Measurements from ENCODE around the gene EHMT2. TPM values are rescaled to one million over a fixed set of nuclear protein-coding genes. Genes with fewer than 3 reads are reported as not detected.
"Not testable (repeated sequence)": the region's sequence is repeated elsewhere in the genome, so short reads cannot be mapped to it uniquely, and the experiment has no call there.

Gene EHMT2
- total RNA-seq, 1 donor from 2014 or later = 35.8 TPM

DNA sequence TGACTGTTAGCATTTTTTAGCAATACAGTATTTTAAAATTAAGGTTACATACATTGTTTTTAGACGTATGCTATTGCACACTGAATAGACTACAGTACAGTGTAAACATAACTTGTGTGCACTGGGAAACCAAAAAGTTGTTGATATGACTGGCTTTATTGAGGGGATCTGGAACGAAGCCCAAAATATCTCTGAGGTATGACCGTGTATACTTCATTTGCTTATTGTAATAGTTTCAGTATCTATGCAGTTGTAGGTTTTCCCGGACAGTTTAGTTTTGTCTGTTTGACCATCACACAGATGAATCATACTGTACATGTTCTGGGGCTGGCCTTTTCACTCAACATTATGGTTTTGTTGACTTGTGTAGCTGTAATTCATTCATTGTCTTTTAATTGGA lies 11.3 kb upstream of the EHMT2 start:
- Mint-ChIP-seq H3K36me3 (ENCODE audit: low read depth, unreplicated experiment) (no peaks in the 10 kb centered on the region), H3K9me3 (ENCODE audit: unreplicated experiment) (no peaks in the 10 kb centered on the region), H3K4me1 (ENCODE audit: low read depth, unreplicated experiment) (peaks cover 1% of the 10 kb centered on the region), H3K4me3 (ENCODE audit: unreplicated experiment) (no peak overlapping the region), H3K27ac (ENCODE audit: unreplicated experiment) (no peak overlapping the region), H3K27me3 (ENCODE audit: low read depth, unreplicated experiment) (peaks cover 9% of the 10 kb centered on the region)
- TF ChIP-seq EZH2 (IDR thresholded peaks at IDR 0.05; ENCODE audit: insufficient read depth, low read length) (no peak), CTCF (IDR thresholded peaks at IDR 0.05; ENCODE audit: insufficient read depth, low read depth, low read length) (no peak)
- Histone ChIP-seq H3K4me3 (ENCODE audit: insufficient read depth, low read depth, low read length) (no peak overlapping the region), H3K79me2 (ENCODE audit: insufficient read depth, low read length) (no peaks in the 10 kb centered on the region), H3K27ac (ENCODE audit: low read depth, low read length) (no peak overlapping the region), H4K20me1 (ENCODE audit: insufficient read depth, low read length) (no peaks in the 10 kb centered on the region), H3K36me3 (ENCODE audit: insufficient read depth, low read length) (no peaks in the 10 kb centered on the region), H3K4me2 (ENCODE audit: low read length) (no peak overlapping the region), H3K27me3 (ENCODE audit: insufficient read depth, low read length) (no peaks in the 10 kb centered on the region), H3K9ac (ENCODE audit: low read length) (no peak overlapping the region), H3K4me1 (ENCODE audit: insufficient read depth, low read length) (peaks cover 6% of the 10 kb centered on the region), H2AFZ (ENCODE audit: low read depth, low read length) (no peak overlapping the region), H3K9me3 (ENCODE audit: insufficient read depth, low read depth, low read length) (no peaks in the 10 kb centered on the region)
- DNase-seq (ENCODE audit: low read depth) (peak; percentile 56), FAIRE-seq (no peak)

DNA sequence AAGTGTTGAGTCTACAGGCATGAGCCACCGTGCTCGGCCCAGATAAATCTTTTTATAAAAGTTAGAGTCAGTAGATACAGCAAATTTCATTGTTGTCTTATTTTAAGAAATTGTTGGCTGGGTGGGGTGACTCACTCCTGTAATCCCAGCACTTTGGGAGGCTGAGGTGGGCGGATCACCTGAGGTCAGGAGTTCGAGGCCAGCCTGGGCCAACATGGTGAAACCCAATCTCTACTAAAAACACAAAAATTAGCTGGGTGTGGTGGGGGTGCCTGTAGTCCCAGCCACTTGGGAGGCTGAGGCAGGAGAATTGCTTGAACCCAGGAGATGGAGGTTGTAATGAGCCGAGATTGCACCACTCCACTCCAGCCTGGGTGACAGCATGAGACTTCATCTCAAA lies 10.8 kb upstream of the EHMT2 start:
- H3K4me1 ChIP-seq (ENCODE audit: insufficient read depth, low read length); H3K27ac ChIP-seq (ENCODE audit: low read depth, low read length); H3K36me3 ChIP-seq (ENCODE audit: insufficient read depth, low read length); FAIRE-seq; H3K27ac Mint-ChIP-seq (ENCODE audit: unreplicated experiment); H3K36me3 Mint-ChIP-seq (ENCODE audit: low read depth, unreplicated experiment); H2AFZ ChIP-seq (ENCODE audit: low read depth, low read length); H3K9me3 Mint-ChIP-seq (ENCODE audit: unreplicated experiment); H4K20me1 ChIP-seq (ENCODE audit: insufficient read depth, low read length); H3K9ac ChIP-seq (ENCODE audit: low read length); H3K4me1 Mint-ChIP-seq (ENCODE audit: low read depth, unreplicated experiment); H3K79me2 ChIP-seq (ENCODE audit: insufficient read depth, low read length); H3K4me3 ChIP-seq (ENCODE audit: insufficient read depth, low read depth, low read length); DNase-seq (ENCODE audit: low read depth); H3K27me3 Mint-ChIP-seq (ENCODE audit: low read depth, unreplicated experiment); H3K9me3 ChIP-seq (ENCODE audit: insufficient read depth, low read depth, low read length); H3K27me3 ChIP-seq (ENCODE audit: insufficient read depth, low read length); H3K4me2 ChIP-seq (ENCODE audit: low read length); H3K4me3 Mint-ChIP-seq (ENCODE audit: unreplicated experiment): not testable (repeated sequence)

GRCh38 chr6:31907158-31907813 lies 9.8 kb upstream of the EHMT2 start:
- Mint-ChIP-seq H3K4me1 (ENCODE audit: low read depth, unreplicated experiment) (peaks cover 3% of the 10 kb centered on the region), H3K4me3 (ENCODE audit: unreplicated experiment) (no peak overlapping the region), H3K27me3 (ENCODE audit: low read depth, unreplicated experiment) (peaks cover 9% of the 10 kb centered on the region), H3K36me3 (ENCODE audit: low read depth, unreplicated experiment) (no peaks in the 10 kb centered on the region), H3K9me3 (ENCODE audit: unreplicated experiment) (no peaks in the 10 kb centered on the region), H3K27ac (ENCODE audit: unreplicated experiment) (no peak overlapping the region)
- FAIRE-seq (no peak), DNase-seq (ENCODE audit: low read depth) (peak; percentile 78)
- Histone ChIP-seq H3K4me3 (ENCODE audit: insufficient read depth, low read depth, low read length) (no peak overlapping the region), H4K20me1 (ENCODE audit: insufficient read depth, low read length) (no peaks in the 10 kb centered on the region), H3K79me2 (ENCODE audit: insufficient read depth, low read length) (no peaks in the 10 kb centered on the region), H3K27me3 (ENCODE audit: insufficient read depth, low read length) (no peaks in the 10 kb centered on the region), H3K9ac (ENCODE audit: low read length) (no peak overlapping the region), H3K9me3 (ENCODE audit: insufficient read depth, low read depth, low read length) (no peaks in the 10 kb centered on the region), H3K4me2 (ENCODE audit: low read length) (no peak overlapping the region), H2AFZ (ENCODE audit: low read depth, low read length) (no peak overlapping the region), H3K36me3 (ENCODE audit: insufficient read depth, low read length) (no peaks in the 10 kb centered on the region), H3K27ac (ENCODE audit: low read depth, low read length) (no peak overlapping the region), H3K4me1 (ENCODE audit: insufficient read depth, low read length) (peaks cover 6% of the 10 kb centered on the region)
- no peak for TF ChIP-seq CTCF (IDR thresholded peaks at IDR 0.05; ENCODE audit: insufficient read depth, low read depth, low read length)
- TF ChIP-seq EZH2 (IDR thresholded peaks at IDR 0.05; ENCODE audit: insufficient read depth, low read length) = no peak

DNA sequence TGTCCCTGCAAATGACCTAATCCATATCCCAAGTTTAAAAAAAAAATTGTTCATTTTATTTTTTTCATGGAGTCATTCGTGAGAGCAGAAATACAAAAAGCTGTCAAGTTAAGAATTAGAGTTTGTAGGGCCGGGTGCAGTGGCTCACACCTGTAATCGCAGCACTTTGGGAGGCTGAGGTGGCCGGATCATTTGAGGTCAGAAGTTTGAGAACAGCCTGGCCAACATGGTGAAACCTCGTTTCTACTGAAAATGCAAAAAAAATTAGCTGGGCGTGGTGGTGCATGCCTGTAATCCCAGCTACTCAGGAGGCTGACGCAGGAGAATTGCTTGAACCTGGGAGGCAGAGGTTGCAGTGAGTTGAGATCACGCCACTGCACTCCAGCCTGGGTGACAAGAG lies 9.2 kb upstream of the EHMT2 start:
- H3K4me3 Mint-ChIP-seq (ENCODE audit: unreplicated experiment); H3K36me3 Mint-ChIP-seq (ENCODE audit: low read depth, unreplicated experiment); H3K4me1 ChIP-seq (ENCODE audit: insufficient read depth, low read length); H3K4me2 ChIP-seq (ENCODE audit: low read length); H4K20me1 ChIP-seq (ENCODE audit: insufficient read depth, low read length); H3K27ac ChIP-seq (ENCODE audit: low read depth, low read length); H3K4me1 Mint-ChIP-seq (ENCODE audit: low read depth, unreplicated experiment); H3K27me3 Mint-ChIP-seq (ENCODE audit: low read depth, unreplicated experiment); H2AFZ ChIP-seq (ENCODE audit: low read depth, low read length); H3K9ac ChIP-seq (ENCODE audit: low read length); H3K79me2 ChIP-seq (ENCODE audit: insufficient read depth, low read length); H3K9me3 ChIP-seq (ENCODE audit: insufficient read depth, low read depth, low read length); DNase-seq (ENCODE audit: low read depth); H3K4me3 ChIP-seq (ENCODE audit: insufficient read depth, low read depth, low read length); H3K36me3 ChIP-seq (ENCODE audit: insufficient read depth, low read length); FAIRE-seq; H3K27ac Mint-ChIP-seq (ENCODE audit: unreplicated experiment); H3K27me3 ChIP-seq (ENCODE audit: insufficient read depth, low read length); H3K9me3 Mint-ChIP-seq (ENCODE audit: unreplicated experiment): not testable (repeated sequence)

Data from astrocyte (in vitro differentiated cells and primary cell).